ENCODE results near the gene CCDC85C. TPM values are rescaled to one million over a fixed set of nuclear protein-coding genes. Genes with fewer than 3 reads are reported as not detected.

CCDC85C gene
- total and polyA plus RNA-seq, 10 of the 15 experiments (the other 5 are each of a cell fraction or from before 2014, with no cell fraction given), result 0.03 to 3.6 (median 1.1) TPM

GRCh38 chr14:99534333-99534732 lies 69.7 kb downstream of the CCDC85C start (continued):
- TF ChIP-seq STAT1 (conservative IDR thresholded peaks at IDR 0.05) (no peak), NFIC (IDR thresholded peaks at IDR 0.05; ENCODE audit: low read depth, low read length) (no peak), SUZ12 (IDR thresholded peaks at IDR 0.05; ENCODE audit: unreplicated experiment) (no peak), DPF2 (IDR thresholded peaks at IDR 0.05) (no peak), ESRRA (IDR thresholded peaks at IDR 0.05; ENCODE audit: low read length) (no peak), MAX (IDR thresholded peaks at IDR 0.05; ENCODE audit: low read depth, low read length) (no peak), EP300 (IDR thresholded peaks at IDR 0.05; ENCODE audit: borderline replicate concordance in 1 of 2, control insufficient read depth in 1 of 2, low read depth in 2 of 2, low read length in 2 of 2) (no peak), RELB (IDR thresholded peaks at IDR 0.05; ENCODE audit: low read depth) (no peak), ATF2 (IDR thresholded peaks at IDR 0.05; ENCODE audit: low read length) (no peak), NBN (IDR thresholded peaks at IDR 0.05) (no peak)

GRCh38 chr14:99532310-99532709 lies 71.7 kb downstream of the CCDC85C start:
- ChIA-PET RAD21 (ENCODE audit: unreplicated experiment) (interaction anchor here (1.2 kb wide), 1 partner anchor 73 kb away, joined by 4 read pairs; no protein-coding TSS in a partner anchor), SMC1A (ENCODE audit: uncharacterized antibody, unreplicated experiment) (interaction anchor here (0.6 to 0.7 kb wide), 2 partner anchors 8 to 530 kb away, joined by 3 read pairs; no protein-coding TSS in a partner anchor), POLR2A (no interaction called here), CTCF (no interaction called here)
- no peak overlapping the region for H3K27ac ChIP-seq (ENCODE audit: control insufficient read depth, insufficient read depth)
- H3K4me2 ChIP-seq (ENCODE audit: control insufficient read depth, insufficient read depth), result no peak overlapping the region
- intact Hi-C loops (cut with micrococcal nuclease; ENCODE audit: unreplicated experiment) (no loop called here), in situ Hi-C loops (cut with MboI) (no loop called here)
- H3K27me3 ChIP-seq (replicated peaks in 1 of 2; ENCODE audit: control insufficient read depth in 2 of 2, insufficient read depth in 2 of 2, low read length in 1 of 2), result no peaks in the 10 kb centered on the region
- WGBS (ENCODE audit: insufficient coverage, insufficient replicate concordance, low lambda C conversion rate, missing lambda C conversion rate), result 31% methylated on average over 5 of the region's 5 CpGs
- no peak for DNase-seq (ENCODE audit: low read depth, low spot score)
- FAIRE-seq, result no peak
- no TSS peak for BruUV-seq (replicated peaks)
- H2AFZ ChIP-seq (ENCODE audit: control insufficient read depth, low read depth, low read length), result no peak overlapping the region
- no peak for ATAC-seq
- no peaks in the 10 kb centered on the region for H3K36me3 ChIP-seq (ENCODE audit: control insufficient read depth in 2 of 2, insufficient read depth in 2 of 2, low read length in 1 of 2)
- no peaks in the 10 kb centered on the region for H4K20me1 ChIP-seq (ENCODE audit: control insufficient read depth, insufficient read depth)
- no peaks in the 10 kb centered on the region for H3K79me2 ChIP-seq (ENCODE audit: control insufficient read depth, insufficient read depth, low read length)
- H3K4me3 ChIP-seq, result no peak overlapping the region
- no peaks in the 10 kb centered on the region for H3K9me3 ChIP-seq (replicated peaks; ENCODE audit: control insufficient read depth, insufficient read depth, low read length)
- no peak overlapping the region for H3K9ac ChIP-seq (ENCODE audit: control insufficient read depth, insufficient read depth, low read length)
- H3K4me1 ChIP-seq (ENCODE audit: control insufficient read depth, insufficient read depth, low read length), result no peaks in the 10 kb centered on the region
- TF ChIP-seq USF1 (IDR thresholded peaks at IDR 0.05; ENCODE audit: borderline replicate concordance, extremely low read length, insufficient read depth, low read depth, low read length) (no peak), SIX5 (IDR thresholded peaks at IDR 0.05; ENCODE audit: low read depth, low read length, severe bottlenecking) (no peak), SIN3A (IDR thresholded peaks at IDR 0.05; ENCODE audit: low read depth, low read length) (no peak), SKIL (IDR thresholded peaks at IDR 0.05; ENCODE audit: low read depth, poor library complexity, severe bottlenecking) (no peak), SMAD5 (IDR thresholded peaks at IDR 0.05; ENCODE audit: low read depth) (no peak), SUZ12 (IDR thresholded peaks at IDR 0.05; ENCODE audit: unreplicated experiment) (no peak), BHLHE40 (IDR thresholded peaks at IDR 0.05; ENCODE audit: borderline replicate concordance in 1 of 2, low read depth in 2 of 2, low read length in 1 of 2) (no peak), EZH2 (IDR thresholded peaks at IDR 0.05; ENCODE audit: borderline replicate concordance, control insufficient read depth, low read depth, low read length) (no peak)

Measured in GM12878 (cell line).